GM12873 (cell line): ENCODE data around the gene GLRA1.

ENCODE experiments used
- CTCF ChIP-seq: IDR thresholded peaks from 2 replicates; pipeline ENCODE4 v1.5.1; 2012; ENCODE audit warnings: low read depth, mild to moderate bottlenecking, moderate library complexity, low read length, control low read depth; ENCODE audit not compliant: insufficient read depth; ENCODE audit errors: missing control alignments

The GLRA1 gene

DNA sequence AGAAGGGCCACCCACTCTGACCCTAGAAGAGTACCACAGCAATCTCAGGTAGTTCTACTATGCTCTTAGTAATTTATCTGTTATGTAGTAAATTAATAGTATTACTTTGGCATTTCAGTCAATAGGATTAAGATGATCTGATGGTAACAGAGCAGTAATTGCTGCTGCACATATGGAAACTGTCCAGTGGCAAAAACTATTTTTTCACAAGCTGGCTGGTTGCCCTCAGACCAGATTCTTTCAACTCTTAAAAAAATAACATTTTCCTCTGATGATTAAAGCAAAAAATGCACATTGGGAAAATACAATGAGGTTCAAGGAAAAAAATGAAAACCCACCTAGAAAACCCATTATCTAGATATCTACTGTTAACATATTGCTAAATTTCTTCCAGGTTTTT, 19.7 kb downstream of the GLRA1 start:
- TF ChIP-seq CTCF: no peak

- TF ChIP-seq CTCF: no peak
Observed at GRCh38 chr5:151904127-151904526, 20.5 kb downstream of the GLRA1 start.

GRCh38 chr5:151903243-151903653, 21.4 kb downstream of the GLRA1 start:
- no peak for TF ChIP-seq CTCF

DNA sequence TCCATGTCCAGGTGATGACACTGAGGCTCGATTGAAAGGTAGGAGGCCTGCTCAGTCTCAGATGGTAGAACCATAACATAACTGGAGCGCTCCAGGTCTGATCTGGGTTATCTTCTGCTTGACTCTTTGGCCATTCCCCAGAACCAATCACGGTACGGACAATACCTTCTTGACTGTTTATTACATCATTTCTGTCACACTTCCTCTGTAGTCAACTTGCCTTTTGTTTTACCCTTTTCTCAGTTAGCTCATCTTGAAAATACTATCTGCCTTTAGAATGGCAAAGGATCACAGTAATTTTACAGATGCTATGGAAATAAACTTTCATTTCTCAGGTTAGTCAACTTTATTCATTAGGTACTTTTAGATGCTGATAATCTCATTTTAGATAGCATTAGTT, 22.4 kb downstream of the GLRA1 start:
- no peak for TF ChIP-seq CTCF

DNA sequence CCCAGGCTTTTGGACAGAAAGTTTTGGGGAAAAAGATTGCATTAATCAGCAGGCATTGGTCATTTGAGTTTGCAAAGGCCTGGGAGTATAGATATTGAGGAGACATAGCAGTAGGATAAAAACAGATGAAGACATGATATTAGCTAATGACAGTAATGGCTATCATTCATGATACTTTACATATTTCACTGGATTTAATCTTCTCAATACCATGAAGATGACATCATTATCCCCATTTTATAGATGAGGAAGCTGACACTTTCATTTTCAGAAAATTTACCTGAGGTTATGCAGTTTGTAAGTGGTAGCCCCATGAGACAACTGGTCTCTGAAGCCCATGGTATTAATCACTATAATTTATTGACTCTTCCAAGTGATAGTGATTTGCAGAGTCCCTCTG, 23.0 kb downstream of the GLRA1 start:
- no peak for TF ChIP-seq CTCF

- no peak for TF ChIP-seq CTCF
Observed at GRCh38 chr5:151900891-151901290, 23.8 kb downstream of the GLRA1 start.

- TF ChIP-seq CTCF: no peak
Observed at GRCh38 chr5:151899399-151899798, 25.3 kb downstream of the GLRA1 start.

DNA sequence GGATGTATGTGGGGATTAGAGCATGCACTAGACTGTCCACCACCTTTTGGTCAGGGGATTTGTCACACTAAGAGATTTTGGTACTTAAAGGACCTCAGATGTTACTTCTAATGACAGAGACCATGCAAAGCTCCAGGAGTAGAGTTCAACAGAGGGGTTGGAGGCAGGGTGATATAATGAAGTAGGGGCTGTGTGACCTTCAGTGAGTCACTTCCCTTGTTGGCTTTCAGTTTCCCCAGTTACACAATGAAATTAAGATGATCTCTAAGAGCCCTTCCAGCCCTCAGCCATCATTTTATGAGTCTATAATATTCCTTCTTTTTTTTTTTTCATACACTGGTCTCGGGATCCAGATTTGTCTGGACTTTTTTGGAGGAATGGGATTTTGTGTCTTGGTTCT, 26.8 kb downstream of the GLRA1 start:
- no peak for TF ChIP-seq CTCF
